GM18907 (cell line): Measurements from ENCODE around the gene TRNAU1AP.
A peak's percentile ranks its signal among the peaks of the same experiment; 100 is the strongest.
"Not testable (repeated sequence)": the region's sequence is repeated elsewhere in the genome, so short reads cannot be mapped to it uniquely, and the experiment has no call there.

Source experiments
- ATAC-seq: cut with Tn5 transposase; IDR thresholded peaks from one replicate; pipeline ENCODE4 v1.9.1; 2021; ENCODE audit warnings: mild to moderate bottlenecking, moderate library complexity; ENCODE audit not compliant: unreplicated experiment

TRNAU1AP gene

GRCh38 chr1:28552758-28553663 lies at the start of gene TRNAU1AP:
TRNAU1AP (plus strand) TSS chr1:28553085; CDS start chr1:28553111, 26 bp downstream.
- peak; percentile 92 for ATAC-seq

GRCh38 chr1:28503117-28503516 lies 49.8 kb upstream of the TRNAU1AP start:
- no peak for ATAC-seq

GRCh38 chr1:28505406-28506187 lies 47.3 kb upstream of the TRNAU1AP start, which contains the start of gene RCC1:
RCC1 (plus strand) TSS chr1:28506043; CDS start chr1:28529867, 23,824 bp downstream.
- peak; percentile 81 for ATAC-seq

GRCh38 chr1:28506907-28507246 lies 46.0 kb upstream of the TRNAU1AP start:
- no peak for ATAC-seq

GRCh38 chr1:28507247-28507645 lies 45.6 kb upstream of the TRNAU1AP start:
- ATAC-seq, result no peak

- ATAC-seq, result no peak
Observed at GRCh38 chr1:28507646-28508434, 45.0 kb upstream of the TRNAU1AP start.

GRCh38 chr1:28508435-28508754 lies 44.5 kb upstream of the TRNAU1AP start:
- no peak for ATAC-seq

GRCh38 chr1:28509705-28510272 lies 43.1 kb upstream of the TRNAU1AP start:
- ATAC-seq, result no peak

- no peak for ATAC-seq
Observed at GRCh38 chr1:28510273-28510969, 42.5 kb upstream of the TRNAU1AP start.

- ATAC-seq, result no peak
Observed at GRCh38 chr1:28510970-28511440, 41.9 kb upstream of the TRNAU1AP start.

GRCh38 chr1:28512058-28512611 lies 40.8 kb upstream of the TRNAU1AP start:
- no peak for ATAC-seq

- ATAC-seq, result not testable (repeated sequence)
Observed at GRCh38 chr1:28514445-28514933, 38.4 kb upstream of the TRNAU1AP start.

GRCh38 chr1:28516518-28516956 lies 36.3 kb upstream of the TRNAU1AP start:
- no peak for ATAC-seq

GRCh38 chr1:28517649-28517999 lies 35.3 kb upstream of the TRNAU1AP start:
- peak; percentile 3 for ATAC-seq

- peak; percentile 74 for ATAC-seq
Observed at GRCh38 chr1:28518000-28518744, 34.7 kb upstream of the TRNAU1AP start.

- no peak for ATAC-seq
Observed at GRCh38 chr1:28518745-28519341, 34.0 kb upstream of the TRNAU1AP start.

GRCh38 chr1:28519946-28520725 lies 32.7 kb upstream of the TRNAU1AP start:
- no peak for ATAC-seq

- not testable (repeated sequence) for ATAC-seq
Observed at GRCh38 chr1:28520796-28521195, 32.1 kb upstream of the TRNAU1AP start.
